ENCODE data around the gene GNPAT.

DNA sequence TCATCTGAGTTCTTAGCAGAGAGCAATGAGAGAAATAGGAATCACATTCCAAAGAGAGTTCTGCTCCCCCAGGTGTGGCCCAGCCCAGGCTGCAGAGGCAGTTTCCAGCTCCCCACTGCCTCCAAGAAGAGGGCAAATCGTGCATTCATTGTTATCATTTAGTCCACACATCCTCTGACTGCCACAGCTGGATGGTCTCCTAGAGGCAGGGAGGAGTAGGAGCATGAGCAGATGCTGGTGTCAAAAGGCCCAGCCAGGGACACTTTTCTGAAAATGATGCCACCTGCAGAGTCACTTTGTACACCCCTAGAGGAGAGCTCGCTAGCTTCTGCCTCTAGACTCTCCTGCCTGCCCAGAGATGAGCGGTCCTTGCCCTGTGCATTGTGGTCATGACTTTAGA is 33.6 kb upstream of the GNPAT start:
- TF ChIP-seq, protein P1, sequence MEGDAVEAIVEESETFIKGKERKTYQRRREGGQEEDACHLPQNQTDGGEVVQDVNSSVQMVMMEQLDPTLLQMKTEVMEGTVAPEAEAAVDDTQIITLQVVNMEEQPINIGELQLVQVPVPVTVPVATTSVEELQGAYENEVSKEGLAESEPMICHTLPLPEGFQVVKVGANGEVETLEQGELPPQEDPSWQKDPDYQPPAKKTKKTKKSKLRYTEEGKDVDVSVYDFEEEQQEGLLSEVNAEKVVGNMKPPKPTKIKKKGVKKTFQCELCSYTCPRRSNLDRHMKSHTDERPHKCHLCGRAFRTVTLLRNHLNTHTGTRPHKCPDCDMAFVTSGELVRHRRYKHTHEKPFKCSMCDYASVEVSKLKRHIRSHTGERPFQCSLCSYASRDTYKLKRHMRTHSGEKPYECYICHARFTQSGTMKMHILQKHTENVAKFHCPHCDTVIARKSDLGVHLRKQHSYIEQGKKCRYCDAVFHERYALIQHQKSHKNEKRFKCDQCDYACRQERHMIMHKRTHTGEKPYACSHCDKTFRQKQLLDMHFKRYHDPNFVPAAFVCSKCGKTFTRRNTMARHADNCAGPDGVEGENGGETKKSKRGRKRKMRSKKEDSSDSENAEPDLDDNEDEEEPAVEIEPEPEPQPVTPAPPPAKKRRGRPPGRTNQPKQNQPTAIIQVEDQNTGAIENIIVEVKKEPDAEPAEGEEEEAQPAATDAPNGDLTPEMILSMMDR (conservative IDR thresholded peaks at IDR 0.05; ENCODE audit: low read depth, low read length), result no peak
- TF ChIP-seq EZH2 (IDR thresholded peaks at IDR 0.05; ENCODE audit: borderline replicate concordance, low read depth, low read length, poor library complexity, severe bottlenecking), result no peak
